Fibroblast of skin of left quadriceps (primary cell): ENCODE results near the gene HNF4A.
"Not testable (repeated sequence)": the region's sequence is repeated elsewhere in the genome, so short reads cannot be mapped to it uniquely, and the experiment has no call there.

ENCODE experiments used
- DNase-seq, 2 experiments: peaks; one replicate each; pipeline ENCODE4 v3.0.0-alpha.2; 2013; ENCODE audit warnings: low read depth in 2 of 2

Gene HNF4A

GRCh38 chr20:44345147-44345546 is 10.4 kb upstream of the HNF4A start:
- DNase-seq, result no peak

GRCh38 chr20:44345941-44346340 is 9.6 kb upstream of the HNF4A start:
- DNase-seq, result not testable (repeated sequence)

- DNase-seq, result no peak
Measured at GRCh38 chr20:44348168-44348659, 7.3 kb upstream of the HNF4A start.

GRCh38 chr20:44349349-44349748 is 6.2 kb upstream of the HNF4A start:
- DNase-seq, result no peak

- no peak for DNase-seq
Measured at GRCh38 chr20:44350567-44350966, 4.9 kb upstream of the HNF4A start.

- no peak for DNase-seq
Measured at GRCh38 chr20:44354979-44355497, 461 bp upstream of the HNF4A start.

GRCh38 chr20:44356353-44356723 is 839 bp downstream of the HNF4A start:
- no peak for DNase-seq

GRCh38 chr20:44357020-44357419 is 1.5 kb downstream of the HNF4A start:
- no peak for DNase-seq

GRCh38 chr20:44357555-44358125 is 2.1 kb downstream of the HNF4A start:
- DNase-seq, result no peak

GRCh38 chr20:44358776-44359175 is 3.3 kb downstream of the HNF4A start:
- no peak for DNase-seq

- no peak for DNase-seq
Measured at GRCh38 chr20:44360221-44360620, 4.7 kb downstream of the HNF4A start.

- no peak for DNase-seq
Measured at GRCh38 chr20:44361021-44361420, 5.5 kb downstream of the HNF4A start.

GRCh38 chr20:44362466-44362940 is 7.0 kb downstream of the HNF4A start:
- DNase-seq, result no peak

GRCh38 chr20:44364068-44364467 is 8.6 kb downstream of the HNF4A start:
- DNase-seq, result no peak

GRCh38 chr20:44364780-44365179 is 9.3 kb downstream of the HNF4A start:
- no peak for DNase-seq

- DNase-seq, result no peak
Measured at GRCh38 chr20:44367746-44368145, 12.2 kb downstream of the HNF4A start.

GRCh38 chr20:44370639-44371218 is 15.2 kb downstream of the HNF4A start:
- DNase-seq, result no peak

GRCh38 chr20:44382641-44383040 is 27.1 kb downstream of the HNF4A start:
- DNase-seq, result no peak

GRCh38 chr20:44384423-44385027 is 29.0 kb downstream of the HNF4A start:
- DNase-seq, result peak; percentile 18 to 20

- peak; percentile 20 to 27 for DNase-seq
Measured at GRCh38 chr20:44388466-44389023, 33.0 kb downstream of the HNF4A start.

GRCh38 chr20:44389871-44390270 is 34.4 kb downstream of the HNF4A start:
- no peak for DNase-seq

GRCh38 chr20:44390280-44390679 is 34.8 kb downstream of the HNF4A start:
- DNase-seq, result no peak
